Stimulated activated CD4-positive, alpha-beta T cell treated with anti-CD3 and anti-CD28 coated beads, TNF-alpha, amount 100 ng/mL, for 4 hours (primary cell): ENCODE results near the gene CCDC87.
"Not testable (repeated sequence)": the region's sequence is repeated elsewhere in the genome, so short reads cannot be mapped to it uniquely, and the experiment has no call there.

Source experiments
- DNase-seq, 3 experiments: peaks; one replicate each; pipeline ENCODE4 v3.0.0-alpha.2; 2020; ENCODE audit warnings: low read depth in 3 of 3

Gene CCDC87

GRCh38 chr11:66592457-66593302, at the start of gene CCDC87, which contains the start of gene CCS:
TSS of gene CCDC87 (minus strand) at chr11:66593063. CDS start at chr11:66593015, 48 bp downstream.
TSS of gene CCS (plus strand) at chr11:66593185. CDS start at chr11:66593262, 77 bp downstream.
- peak; percentile 96 to 98 (median 98) for DNase-seq

- no peak for DNase-seq
These were observed 49.0 kb upstream of the CCDC87 start for GRCh38 chr11:66641834-66642233.

- DNase-seq = not testable (repeated sequence)
These were observed 47.0 kb upstream of the CCDC87 start for GRCh38 chr11:66639814-66640340.

GRCh38 chr11:66639066-66639813, 46.4 kb upstream of the CCDC87 start:
- peak in 2 of 3 experiments; percentile 12 to 25 for DNase-seq

GRCh38 chr11:66638177-66639065, 45.6 kb upstream of the CCDC87 start, which contains the start of gene RBM4:
TSS of gene RBM4 (plus strand) at chr11:66638703. CDS start at chr11:66639712, 1,009 bp downstream.
- DNase-seq = peak; percentile 72 to 95 (median 90)

GRCh38 chr11:66637557-66638176, 44.8 kb upstream of the CCDC87 start:
- no peak for DNase-seq

GRCh38 chr11:66636411-66636810, 43.5 kb upstream of the CCDC87 start:
- DNase-seq = no peak

- no peak for DNase-seq
These were observed 40.1 kb upstream of the CCDC87 start for GRCh38 chr11:66632952-66633351.

- no peak for DNase-seq
These were observed 39.0 kb upstream of the CCDC87 start for GRCh38 chr11:66631883-66632282.

- DNase-seq = no peak
These were observed 36.5 kb upstream of the CCDC87 start for GRCh38 chr11:66629356-66629755.

GRCh38 chr11:66628061-66628603, 35.3 kb upstream of the CCDC87 start:
- DNase-seq = no peak

- DNase-seq = no peak
These were observed 34.1 kb upstream of the CCDC87 start for GRCh38 chr11:66626926-66627325.

- DNase-seq = no peak
These were observed 33.5 kb upstream of the CCDC87 start for GRCh38 chr11:66626382-66626781.

- DNase-seq = no peak
These were observed 32.9 kb upstream of the CCDC87 start for GRCh38 chr11:66625752-66626149.

- DNase-seq = no peak
These were observed 32.3 kb upstream of the CCDC87 start for GRCh38 chr11:66625041-66625751.

- DNase-seq = no peak
These were observed 31.6 kb upstream of the CCDC87 start for GRCh38 chr11:66624450-66624849.

GRCh38 chr11:66619080-66619554, 26.3 kb upstream of the CCDC87 start:
- no peak for DNase-seq

- no peak for DNase-seq
These were observed 24.4 kb upstream of the CCDC87 start for GRCh38 chr11:66617155-66617834.
